AG04450 (cell line): Measurements from ENCODE around the gene FARS2. TPM values are rescaled to one million over a fixed set of nuclear protein-coding genes. Genes with fewer than 3 reads are reported as not detected.
"Not testable (repeated sequence)": the region's sequence is repeated elsewhere in the genome, so short reads cannot be mapped to it uniquely, and the experiment has no call there.

Experiments
- CTCF ChIA-PET: fragments of 300-600, 350-600 bp; formaldehyde crosslinking; extraction: SDS; loops from one replicate; lab custom pipeline; 2022; ENCODE audit warnings: antibody characterized with exemption, inconsistent platforms; lab: Charles Lee
- POLR2A ChIA-PET: fragments of 350-600 bp; formaldehyde crosslinking; extraction: SDS; loops from one replicate; lab custom pipeline; 2021; ENCODE audit warnings: antibody characterized with exemption, inconsistent platforms; lab: Yijun Ruan, JAX
- DNase-seq: peaks from one replicate; pipeline ENCODE4 v3.0.0-alpha.2; 2011; ENCODE audit warnings: low read depth, low spot score
- H3K27ac ChIP-seq: one replicate; pipeline ENCODE4 v1.5.1; 2012; ENCODE audit warnings: low read depth, low read length, control low read depth
- H3K27me3 ChIP-seq: one replicate; pipeline ENCODE4 v1.6.0; 2012; ENCODE audit warnings: low read length; ENCODE audit not compliant: control insufficient read depth, insufficient read depth
- H3K4me3 ChIP-seq: 2 replicates; pipeline ENCODE4 v1.5.1; 2011; ENCODE audit warnings: mild to moderate bottlenecking, low read depth, low read length, control low read depth
- H3K9me3 ChIP-seq: 2 replicates; pipeline ENCODE4 v1.5.1; 2012; ENCODE audit warnings: low read length; ENCODE audit not compliant: control insufficient read depth, insufficient read depth
- CTCF ChIP-seq: IDR thresholded peaks from 2 replicates; pipeline ENCODE4 v1.5.1; 2011; ENCODE audit warnings: low read depth, low read length, control low read depth, inconsistent platforms
- polyA plus RNA-seq: library from polyadenylated mRNA; depleted of rRNA; stranded (reverse); fragments of >200 nt; gene quantifications from 2 replicates; pipeline ENCODE4 v1.2.3, GENCODE V29; 2011

FARS2 gene
- polyA plus RNA-seq, 1 experiment, result 14.0 TPM

- Histone ChIP-seq H3K9me3 (no peaks in the 10 kb centered on the region), H3K27me3 (no peaks in the 10 kb centered on the region), H3K27ac (no peak overlapping the region), H3K4me3 (no peak overlapping the region)
- POLR2A ChIA-PET, result no interaction called here
- CTCF ChIA-PET, result interaction anchor here (1.0 kb wide), 1 partner anchor 210 kb away, joined by 3 read pairs; no protein-coding TSS in a partner anchor
- no peak for DNase-seq
- no peak for TF ChIP-seq CTCF
Measured at GRCh38 chr6:5681480-5681879, 420.2 kb downstream of the FARS2 start.

- H3K4me3 ChIP-seq, result no peak overlapping the region
- ChIA-PET POLR2A (no interaction called here), CTCF (no interaction called here)
- no peaks in the 10 kb centered on the region for H3K27me3 ChIP-seq
- no peak for DNase-seq
- H3K27ac ChIP-seq, result no peak overlapping the region
- H3K9me3 ChIP-seq, result no peaks in the 10 kb centered on the region
- no peak for TF ChIP-seq CTCF
Measured at GRCh38 chr6:5682530-5682929, 421.2 kb downstream of the FARS2 start.

- POLR2A ChIA-PET, DNase-seq, H3K9me3 ChIP-seq, H3K4me3 ChIP-seq, H3K27me3 ChIP-seq: not testable (repeated sequence)
- CTCF ChIA-PET, result interaction anchor here (0.5 kb wide), 1 partner anchor 235 kb away, joined by 3 read pairs; no protein-coding TSS in a partner anchor
- peak overlapping the region; percentile 43 for H3K27ac ChIP-seq
Measured at GRCh38 chr6:5683747-5684146, 422.4 kb downstream of the FARS2 start.

- Histone ChIP-seq H3K27me3 (no peaks in the 10 kb centered on the region), H3K9me3 (no peaks in the 10 kb centered on the region), H3K4me3 (no peak overlapping the region), H3K27ac (peak overlapping the region; percentile 43)
- ChIA-PET POLR2A (no interaction called here), CTCF (no interaction called here)
- no peak for TF ChIP-seq CTCF
- DNase-seq, result no peak
Measured at GRCh38 chr6:5684320-5685053, 423.2 kb downstream of the FARS2 start.

GRCh38 chr6:5693225-5694145 is 432.2 kb downstream of the FARS2 start:
- POLR2A ChIA-PET, result no interaction called here
- CTCF ChIA-PET, result no interaction called here
- no peak for TF ChIP-seq CTCF
- Histone ChIP-seq H3K9me3 (peaks cover 7% of the 10 kb centered on the region), H3K27me3 (no peaks in the 10 kb centered on the region), H3K27ac (no peak overlapping the region), H3K4me3 (no peak overlapping the region)
- DNase-seq, result no peak
